K562 (cell line): ENCODE data around the gene ARHGAP26. TPM values are rescaled to one million over a fixed set of nuclear protein-coding genes. Genes with fewer than 3 reads are reported as not detected.
A peak's percentile ranks its signal among the peaks of the same experiment; 100 is the strongest.

Experiments
- ASH1L ChIP-seq: fragments of 450-650 bp; IDR thresholded peaks from 2 replicates; pipeline ENCODE4 v1.6.1; 2018; ENCODE audit warnings: borderline replicate concordance, mild to moderate bottlenecking, low read depth; ENCODE audit not compliant: partially characterized antibody
- BRF1 ChIP-seq: IDR thresholded peaks from 3 replicates; pipeline ENCODE4 v1.6.1; 2011; ENCODE audit warnings: borderline replicate concordance, mild to moderate bottlenecking; ENCODE audit not compliant: insufficient read length; ENCODE audit errors: extremely low read depth
- CBX2 ChIP-seq: fragments of 200-600 bp; sonication (generic); IDR thresholded peaks from one replicate; pipeline ENCODE4 v1.6.1; 2012; ENCODE audit warnings: mild to moderate bottlenecking, low read length, inconsistent platforms; ENCODE audit not compliant: insufficient read depth, poor library complexity, severe bottlenecking
- DACH1 ChIP-seq: fragments of 450-650 bp; IDR thresholded peaks from 2 replicates; pipeline ENCODE4 v1.6.1; 2018; ENCODE audit not compliant: partially characterized antibody
- EHMT2 ChIP-seq: fragments of 450-650 bp; IDR thresholded peaks from 2 replicates; pipeline ENCODE4 v1.6.1; 2018; ENCODE audit warnings: antibody characterized with exemption
- FOS ChIP-seq: IDR thresholded peaks from 3 replicates; pipeline ENCODE4 v1.6.1; 2011; ENCODE audit not compliant: insufficient read length; ENCODE audit errors: extremely low read depth
- KAT7 ChIP-seq: sonication (generic); formaldehyde crosslinking; IDR thresholded peaks from 2 replicates; pipeline ENCODE4 v1.8.0; 2022; ENCODE audit warnings: missing genetic modification reagents, mild to moderate bottlenecking, borderline replicate concordance
- KDM2B ChIP-seq: fragments of 250-450 bp; sonication (Bioruptor Pico); IDR thresholded peaks from 2 replicates; pipeline ENCODE4 v1.8.0; 2021; ENCODE audit warnings: mild to moderate bottlenecking, moderate library complexity
- MEF2A ChIP-seq: IDR thresholded peaks from 2 replicates; pipeline ENCODE4 v1.6.1; 2011; ENCODE audit warnings: low read depth, mild to moderate bottlenecking, low read length, moderate library complexity; ENCODE audit not compliant: control insufficient read depth
- NELFE ChIP-seq: IDR thresholded peaks from 2 replicates; pipeline ENCODE4 v1.6.1; 2011; ENCODE audit warnings: mild to moderate bottlenecking; ENCODE audit not compliant: insufficient read depth, insufficient read length
- NFIX ChIP-seq: fragments of 250-450 bp; sonication (Bioruptor Pico); IDR thresholded peaks from 2 replicates; pipeline ENCODE4 v1.4.0; 2020; ENCODE audit warnings: low read depth, mild to moderate bottlenecking, moderate library complexity
- NONO ChIP-seq, 2 experiments: fragments of 200-400 bp in 1 of 2; fragments of 450-650 bp in 1 of 2; formaldehyde crosslinking in 1 of 2; IDR thresholded peaks; 2 replicates each; pipeline ENCODE4 v1.6.1; 2017; ENCODE audit warnings: low read depth in 2 of 2, mild to moderate bottlenecking in 2 of 2, moderate library complexity in 2 of 2, low read length in 1 of 2
- PCBP2 ChIP-seq: fragments of 200-400 bp; formaldehyde crosslinking; IDR thresholded peaks from 2 replicates; pipeline ENCODE4 v1.6.1; 2018; ENCODE audit warnings: low read length, low read depth, mild to moderate bottlenecking, moderate library complexity; ENCODE audit not compliant: poor library complexity, severe bottlenecking
- SRF ChIP-seq, 2 experiments: fragments of 250-450, 450-650 bp in 1 of 2; sonication (Bioruptor Pico) in 1 of 2; sonication (generic) in 1 of 2; formaldehyde crosslinking; IDR thresholded peaks; 2 replicates each; pipeline versions ENCODE4 v1.5.0 to v1.5.1; 2020 to 2022; ENCODE audit warnings: mild to moderate bottlenecking in 1 of 2, missing genetic modification reagents in 1 of 2
- TEAD1 ChIP-seq, 2 experiments: fragments of 450-650 bp in 1 of 2; sonication (generic) in 1 of 2; formaldehyde crosslinking; IDR thresholded peaks; 2 replicates each; pipeline versions ENCODE4 v1.4.0 to v1.8.0; 2020 to 2022; ENCODE audit warnings: mild to moderate bottlenecking in 2 of 2, missing genetic modification reagents in 1 of 2
- YY1 ChIP-seq, 3 experiments: IDR thresholded peaks; 2 replicates each; pipeline ENCODE4 v1.6.1; 2011; ENCODE audit warnings: low read length in 2 of 3, mild to moderate bottlenecking in 2 of 3, moderate library complexity in 2 of 3, borderline replicate concordance in 1 of 3, control low read depth in 1 of 3, low read depth in 1 of 3; ENCODE audit not compliant: insufficient read depth in 3 of 3, insufficient replicate concordance in 2 of 3, control insufficient read depth in 1 of 3, insufficient read length in 1 of 3; ENCODE audit errors: extremely low read depth in 1 of 3
- ZNF263 ChIP-seq: sonication (generic); formaldehyde crosslinking; IDR thresholded peaks from 2 replicates; pipeline ENCODE4 v1.8.0; 2022; ENCODE audit warnings: mild to moderate bottlenecking, missing genetic modification reagents, borderline replicate concordance
- polyA plus RNA-seq, 8 experiments: library from polyadenylated mRNA; depleted of rRNA in 4 of 8; stranded (reverse) in 5 of 8; unstranded in 3 of 8; fragments of >200 nt; fragmentation: Nextera tagmentation in 2 of 8; fragmentation: Illumina TruSeq in 1 of 8; extraction: Ambion mirVana in 2 of 8; extraction: Trizol in 1 of 8; gene quantifications; 2 replicates each; pipeline versions ENCODE4 v1.2.1 to v1.2.3, GENCODE V29; 2011 to 2014; ENCODE audit warnings: inconsistent platforms in 1 of 8, missing spikeins in 1 of 8
- total RNA-seq, 7 experiments: library from RNA; depleted of rRNA in 6 of 7; stranded (reverse); fragments of >200 nt in 6 of 7; fragmentation: Illumina TruSeq in 2 of 7; extraction: Trizol in 2 of 7; gene quantifications; 2 replicates each; pipeline versions ENCODE4 v1.2.1 to v1.2.3, GENCODE V29; 2011 to 2021; ENCODE audit warnings: low replicate concordance in 1 of 7
- TF ChIP-seq, protein P1 (sequence below): fragments of 200-800 bp; sonication (Bioruptor generic); IDR thresholded peaks from 2 replicates; pipeline ENCODE4 v1.6.1; 2017; ENCODE audit warnings: missing genetic modification characterization, missing compliant biosample characterization
- TF ChIP-seq, protein P2 (sequence below): fragments of 450-650 bp; IDR thresholded peaks from 2 replicates; pipeline ENCODE4 v1.6.1; 2016; ENCODE audit warnings: missing biosample characterization, missing genetic modification characterization
- TF ChIP-seq, protein P3 (sequence below): fragments of 450-650 bp; IDR thresholded peaks from 2 replicates; pipeline ENCODE4 v1.7.0; 2016; ENCODE audit warnings: borderline replicate concordance
- TF ChIP-seq, protein P4 (sequence below): fragments of 250-450 bp; sonication (Bioruptor Pico); IDR thresholded peaks from 2 replicates; pipeline ENCODE4 v1.4.0; 2020; ENCODE audit warnings: borderline replicate concordance

ARHGAP26 gene
- total and polyA plus RNA-seq, 9 of the 15 experiments (the other 6 are each of a cell fraction or from before 2014, with no cell fraction given): 0.13 to 1.1 (median 0.55) TPM

DNA sequence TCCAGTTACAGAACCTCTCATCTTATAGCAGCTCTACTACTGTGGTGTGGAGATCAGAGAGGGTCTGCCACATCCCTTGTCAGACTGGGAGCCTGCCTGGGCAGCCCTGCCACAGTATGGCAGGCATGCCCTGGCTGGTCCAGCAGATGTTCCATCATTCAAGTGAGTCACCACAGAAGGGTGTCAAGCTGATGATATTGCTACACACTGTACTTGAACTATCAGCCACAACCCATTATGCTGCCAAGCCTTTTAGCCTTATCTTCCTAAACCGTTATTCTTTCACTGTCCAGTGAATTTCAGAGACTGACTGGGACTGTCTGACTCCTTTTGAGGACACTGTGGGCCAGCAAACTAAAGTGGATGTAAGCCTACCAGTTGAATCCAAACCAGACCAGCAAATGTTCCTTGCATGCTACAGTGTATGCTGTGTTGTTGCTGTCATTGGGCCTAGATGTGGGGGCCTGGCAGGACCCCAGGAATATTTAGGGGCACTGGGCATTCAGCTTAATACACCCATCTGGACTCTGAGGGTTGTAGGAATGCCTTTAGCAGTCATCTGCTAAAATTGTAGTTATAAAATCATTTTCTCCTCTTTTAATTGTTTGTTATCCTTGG, 430.7 kb downstream of the ARHGAP26 start (continued):
- TF ChIP-seq KAT7 (CRISPR knock-in tag): no peak
- TF ChIP-seq KDM2B: no peak
- TF ChIP-seq, protein P1, sequence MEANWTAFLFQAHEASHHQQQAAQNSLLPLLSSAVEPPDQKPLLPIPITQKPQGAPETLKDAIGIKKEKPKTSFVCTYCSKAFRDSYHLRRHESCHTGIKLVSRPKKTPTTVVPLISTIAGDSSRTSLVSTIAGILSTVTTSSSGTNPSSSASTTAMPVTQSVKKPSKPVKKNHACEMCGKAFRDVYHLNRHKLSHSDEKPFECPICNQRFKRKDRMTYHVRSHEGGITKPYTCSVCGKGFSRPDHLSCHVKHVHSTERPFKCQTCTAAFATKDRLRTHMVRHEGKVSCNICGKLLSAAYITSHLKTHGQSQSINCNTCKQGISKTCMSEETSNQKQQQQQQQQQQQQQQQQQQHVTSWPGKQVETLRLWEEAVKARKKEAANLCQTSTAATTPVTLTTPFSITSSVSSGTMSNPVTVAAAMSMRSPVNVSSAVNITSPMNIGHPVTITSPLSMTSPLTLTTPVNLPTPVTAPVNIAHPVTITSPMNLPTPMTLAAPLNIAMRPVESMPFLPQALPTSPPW: peak; percentile 42
- TF ChIP-seq, protein P2, sequence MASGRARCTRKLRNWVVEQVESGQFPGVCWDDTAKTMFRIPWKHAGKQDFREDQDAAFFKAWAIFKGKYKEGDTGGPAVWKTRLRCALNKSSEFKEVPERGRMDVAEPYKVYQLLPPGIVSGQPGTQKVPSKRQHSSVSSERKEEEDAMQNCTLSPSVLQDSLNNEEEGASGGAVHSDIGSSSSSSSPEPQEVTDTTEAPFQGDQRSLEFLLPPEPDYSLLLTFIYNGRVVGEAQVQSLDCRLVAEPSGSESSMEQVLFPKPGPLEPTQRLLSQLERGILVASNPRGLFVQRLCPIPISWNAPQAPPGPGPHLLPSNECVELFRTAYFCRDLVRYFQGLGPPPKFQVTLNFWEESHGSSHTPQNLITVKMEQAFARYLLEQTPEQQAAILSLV (tag): no peak
- TF ChIP-seq DACH1: no peak
- no peak for TF ChIP-seq SRF (CRISPR knock-in tag; IDR thresholded peaks at IDR 0.05)
- no peak for TF ChIP-seq PCBP2
- TF ChIP-seq YY1 (IDR thresholded peaks at IDR 0.05; ENCODE audit: borderline replicate concordance in 1 of 3, control insufficient read depth in 1 of 3, extremely low read depth in 1 of 3, insufficient read depth in 3 of 3, insufficient read length in 1 of 3, insufficient replicate concordance in 2 of 3, low read depth in 1 of 3, low read length in 2 of 3): peak in 1 of 3 experiments; percentile 15
- no peak for TF ChIP-seq ASH1L
- TF ChIP-seq ZNF263 (CRISPR knock-in tag): no peak
- no peak for TF ChIP-seq MEF2A
- peak; percentile 92 for TF ChIP-seq EHMT2
- TF ChIP-seq, protein P3, sequence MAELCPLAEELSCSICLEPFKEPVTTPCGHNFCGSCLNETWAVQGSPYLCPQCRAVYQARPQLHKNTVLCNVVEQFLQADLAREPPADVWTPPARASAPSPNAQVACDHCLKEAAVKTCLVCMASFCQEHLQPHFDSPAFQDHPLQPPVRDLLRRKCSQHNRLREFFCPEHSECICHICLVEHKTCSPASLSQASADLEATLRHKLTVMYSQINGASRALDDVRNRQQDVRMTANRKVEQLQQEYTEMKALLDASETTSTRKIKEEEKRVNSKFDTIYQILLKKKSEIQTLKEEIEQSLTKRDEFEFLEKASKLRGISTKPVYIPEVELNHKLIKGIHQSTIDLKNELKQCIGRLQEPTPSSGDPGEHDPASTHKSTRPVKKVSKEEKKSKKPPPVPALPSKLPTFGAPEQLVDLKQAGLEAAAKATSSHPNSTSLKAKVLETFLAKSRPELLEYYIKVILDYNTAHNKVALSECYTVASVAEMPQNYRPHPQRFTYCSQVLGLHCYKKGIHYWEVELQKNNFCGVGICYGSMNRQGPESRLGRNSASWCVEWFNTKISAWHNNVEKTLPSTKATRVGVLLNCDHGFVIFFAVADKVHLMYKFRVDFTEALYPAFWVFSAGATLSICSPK: no peak
- no peak for TF ChIP-seq CBX2
- TF ChIP-seq FOS: peak; percentile 11
- TF ChIP-seq TEAD1 (CRISPR knock-in tag; IDR thresholded peaks at IDR 0.05): no peak
- TF ChIP-seq NONO (IDR thresholded peaks at IDR 0.05; ENCODE audit: low read depth in 2 of 2, low read length in 1 of 2): no peak
- no peak for TF ChIP-seq NFIX (CRISPR knock-in tag)
- no peak for TF ChIP-seq BRF1
- TF ChIP-seq, protein P4, sequence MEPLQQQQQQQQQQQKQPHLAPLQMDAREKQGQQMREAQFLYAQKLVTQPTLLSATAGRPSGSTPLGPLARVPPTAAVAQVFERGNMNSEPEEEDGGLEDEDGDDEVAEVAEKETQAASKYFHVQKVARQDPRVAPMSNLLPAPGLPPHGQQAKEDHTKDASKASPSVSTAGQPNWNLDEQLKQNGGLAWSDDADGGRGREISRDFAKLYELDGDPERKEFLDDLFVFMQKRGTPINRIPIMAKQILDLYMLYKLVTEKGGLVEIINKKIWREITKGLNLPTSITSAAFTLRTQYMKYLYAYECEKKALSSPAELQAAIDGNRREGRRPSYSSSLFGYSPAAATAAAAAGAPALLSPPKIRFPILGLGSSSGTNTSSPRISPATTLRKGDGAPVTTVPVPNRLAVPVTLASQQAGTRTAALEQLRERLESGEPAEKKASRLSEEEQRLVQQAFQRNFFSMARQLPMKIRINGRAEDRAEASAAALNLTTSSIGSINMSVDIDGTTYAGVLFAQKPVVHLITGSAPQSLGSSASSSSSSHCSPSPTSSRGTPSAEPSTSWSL (CRISPR knock-in tag): no peak
- no peak for TF ChIP-seq NELFE
